ENCODE results near the gene PAX5. TPM values are rescaled to one million over a fixed set of nuclear protein-coding genes. Genes with fewer than 3 reads are reported as not detected.

Gene PAX5
- polyA plus RNA-seq, 1 donor from 2014 or later: not detected

DNA sequence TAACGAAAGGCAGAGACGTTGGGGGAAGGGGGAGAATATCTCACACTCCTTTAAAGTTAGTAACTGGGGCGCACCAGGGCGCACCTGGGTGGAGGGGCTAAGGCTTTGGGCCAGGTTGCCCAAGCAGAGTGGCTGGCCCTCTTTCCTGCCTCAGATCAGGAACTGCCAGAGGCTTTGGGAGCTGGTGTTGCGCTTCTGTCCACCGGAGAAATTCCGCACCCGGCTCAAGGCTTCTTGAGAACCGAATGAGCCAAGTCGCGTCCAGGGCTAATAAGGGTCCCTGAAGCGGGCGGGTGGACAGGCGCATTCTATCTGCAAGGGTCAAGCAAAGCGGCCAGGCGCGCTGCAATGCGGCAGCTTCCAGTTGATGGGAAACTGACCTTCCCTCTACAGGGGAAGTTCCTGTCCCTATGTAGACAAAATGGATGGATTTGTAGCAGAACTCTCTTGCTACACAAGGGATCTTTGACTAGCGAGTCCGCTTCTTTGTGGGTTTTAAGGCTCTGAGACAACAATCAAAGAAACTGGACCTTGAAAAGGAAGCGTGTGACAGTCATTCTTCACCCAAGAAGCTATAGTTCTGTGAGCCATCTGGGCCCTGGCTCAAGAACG, 5.5 kb downstream of the PAX5 start:
- Histone ChIP-seq H3K9me3 (ENCODE audit: low read length) (no peaks in the 10 kb centered on the region), H3K9ac (ENCODE audit: low read length) (no peak overlapping the region), H3F3A (ENCODE audit: insufficient read depth, low read length, poor library complexity, severe bottlenecking) (no peaks in the 10 kb centered on the region), H2AFZ (ENCODE audit: low read depth, low read length) (no peak overlapping the region), H4K20me1 (ENCODE audit: insufficient read depth) (no peaks in the 10 kb centered on the region), H3K27ac (ENCODE audit: low read length) (no peak overlapping the region), H3K9me2 (ENCODE audit: insufficient read depth, low read length) (no peaks in the 10 kb centered on the region), H3K4me3 (ENCODE audit: low read length) (no peak overlapping the region), H3K4me2 (ENCODE audit: low read length) (no peak overlapping the region), H3K79me2 (replicated peaks; ENCODE audit: insufficient read depth, low read length) (no peaks in the 10 kb centered on the region), H3K36me3 (ENCODE audit: insufficient read depth, low read length) (no peaks in the 10 kb centered on the region), H3K27me3 (ENCODE audit: insufficient read depth, low read depth, low read length) (peaks cover 100% of the 10 kb centered on the region)
- TF ChIP-seq CTCF (IDR thresholded peaks at IDR 0.05; ENCODE audit: poor library complexity, severe bottlenecking) (no peak), EZH2 (IDR thresholded peaks at IDR 0.05; ENCODE audit: borderline replicate concordance, insufficient read depth, low read length, poor library complexity, severe bottlenecking) (peak; percentile 71)

GRCh38 chr9:37027582-37028419, 6.3 kb downstream of the PAX5 start:
- no peaks in the 10 kb centered on the region for H3F3A ChIP-seq (ENCODE audit: insufficient read depth, low read length, poor library complexity, severe bottlenecking)

More at GRCh38 chr9:37027582-37028419, 6.3 kb downstream of the PAX5 start:
- Histone ChIP-seq H3K79me2 (replicated peaks; ENCODE audit: insufficient read depth, low read length) (no peaks in the 10 kb centered on the region), H2AFZ (ENCODE audit: low read depth, low read length) (no peak overlapping the region), H3K27me3 (ENCODE audit: insufficient read depth, low read depth, low read length) (peaks cover 100% of the 10 kb centered on the region), H4K20me1 (ENCODE audit: insufficient read depth) (no peaks in the 10 kb centered on the region), H3K27ac (ENCODE audit: low read length) (no peak overlapping the region), H3K9ac (ENCODE audit: low read length) (no peak overlapping the region), H3K9me3 (ENCODE audit: low read length) (no peaks in the 10 kb centered on the region), H3K9me2 (ENCODE audit: insufficient read depth, low read length) (no peaks in the 10 kb centered on the region), H3K36me3 (ENCODE audit: insufficient read depth, low read length) (no peaks in the 10 kb centered on the region), H3K4me3 (ENCODE audit: low read length) (peak overlapping the region; percentile 64), H3K4me2 (ENCODE audit: low read length) (peak overlapping the region; percentile 51)
- TF ChIP-seq CTCF (IDR thresholded peaks at IDR 0.05; ENCODE audit: poor library complexity, severe bottlenecking) (peak; percentile 53), SMC3 (conservative IDR thresholded peaks at IDR 0.05; ENCODE audit: poor library complexity) (peak; percentile 53), TAF1 (IDR thresholded peaks at IDR 0.05; ENCODE audit: low read depth) (no peak), RAD21 (conservative IDR thresholded peaks at IDR 0.05) (peak; percentile 61), POLR2AphosphoS5 (IDR thresholded peaks at IDR 0.05) (peak; percentile 76), EP300 (conservative IDR thresholded peaks at IDR 0.05; ENCODE audit: poor library complexity, severe bottlenecking) (peak; percentile 18), EZH2 (IDR thresholded peaks at IDR 0.05; ENCODE audit: borderline replicate concordance, insufficient read depth, low read length, poor library complexity, severe bottlenecking) (peak; percentile 47), MXI1 (conservative IDR thresholded peaks at IDR 0.05; ENCODE audit: poor library complexity, severe bottlenecking) (peak; percentile 45)
- TF ChIP-seq, protein P1, sequence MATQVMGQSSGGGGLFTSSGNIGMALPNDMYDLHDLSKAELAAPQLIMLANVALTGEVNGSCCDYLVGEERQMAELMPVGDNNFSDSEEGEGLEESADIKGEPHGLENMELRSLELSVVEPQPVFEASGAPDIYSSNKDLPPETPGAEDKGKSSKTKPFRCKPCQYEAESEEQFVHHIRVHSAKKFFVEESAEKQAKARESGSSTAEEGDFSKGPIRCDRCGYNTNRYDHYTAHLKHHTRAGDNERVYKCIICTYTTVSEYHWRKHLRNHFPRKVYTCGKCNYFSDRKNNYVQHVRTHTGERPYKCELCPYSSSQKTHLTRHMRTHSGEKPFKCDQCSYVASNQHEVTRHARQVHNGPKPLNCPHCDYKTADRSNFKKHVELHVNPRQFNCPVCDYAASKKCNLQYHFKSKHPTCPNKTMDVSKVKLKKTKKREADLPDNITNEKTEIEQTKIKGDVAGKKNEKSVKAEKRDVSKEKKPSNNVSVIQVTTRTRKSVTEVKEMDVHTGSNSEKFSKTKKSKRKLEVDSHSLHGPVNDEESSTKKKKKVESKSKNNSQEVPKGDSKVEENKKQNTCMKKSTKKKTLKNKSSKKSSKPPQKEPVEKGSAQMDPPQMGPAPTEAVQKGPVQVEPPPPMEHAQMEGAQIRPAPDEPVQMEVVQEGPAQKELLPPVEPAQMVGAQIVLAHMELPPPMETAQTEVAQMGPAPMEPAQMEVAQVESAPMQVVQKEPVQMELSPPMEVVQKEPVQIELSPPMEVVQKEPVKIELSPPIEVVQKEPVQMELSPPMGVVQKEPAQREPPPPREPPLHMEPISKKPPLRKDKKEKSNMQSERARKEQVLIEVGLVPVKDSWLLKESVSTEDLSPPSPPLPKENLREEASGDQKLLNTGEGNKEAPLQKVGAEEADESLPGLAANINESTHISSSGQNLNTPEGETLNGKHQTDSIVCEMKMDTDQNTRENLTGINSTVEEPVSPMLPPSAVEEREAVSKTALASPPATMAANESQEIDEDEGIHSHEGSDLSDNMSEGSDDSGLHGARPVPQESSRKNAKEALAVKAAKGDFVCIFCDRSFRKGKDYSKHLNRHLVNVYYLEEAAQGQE (IDR thresholded peaks at IDR 0.05; ENCODE audit: borderline replicate concordance): peak; percentile 96
